Astrocyte (in vitro differentiated cells and primary cell): Measurements from ENCODE around the gene CLCN4. TPM values are rescaled to one million over a fixed set of nuclear protein-coding genes. Genes with fewer than 3 reads are reported as not detected.
A peak's percentile ranks its signal among the peaks of the same experiment; 100 is the strongest.

Experiments used
- DNase-seq: peaks from one replicate; pipeline ENCODE4 v3.0.0-alpha.2; 2010; ENCODE audit warnings: low read depth
- FAIRE-seq: peaks from 2 replicates; lab custom pipeline; 2011; peaks lifted over from hg19 to GRCh38; lab: Jason Lieb, UNC
- H2AFZ ChIP-seq: 2 replicates; pipeline ENCODE4 v1.6.0; 2012; ENCODE audit warnings: low read depth, low read length, inconsistent platforms
- H3K27ac ChIP-seq: 2 replicates; pipeline ENCODE4 v1.5.1; 2011; ENCODE audit warnings: low read depth, low read length, inconsistent platforms
- H3K27me3 ChIP-seq: 2 replicates; pipeline ENCODE4 v1.6.0; 2011; ENCODE audit warnings: low read length, inconsistent platforms; ENCODE audit not compliant: insufficient read depth
- H3K36me3 ChIP-seq: 2 replicates; pipeline ENCODE4 v1.5.1; 2011; ENCODE audit warnings: low read length, inconsistent platforms; ENCODE audit not compliant: insufficient read depth
- H3K4me1 ChIP-seq: 2 replicates; pipeline ENCODE4 v1.5.1; 2011; ENCODE audit warnings: low read length, inconsistent platforms; ENCODE audit not compliant: insufficient read depth
- H3K4me2 ChIP-seq: 2 replicates; pipeline ENCODE4 v1.6.0; 2012; ENCODE audit warnings: low read length, inconsistent platforms
- H3K4me3 ChIP-seq: 2 replicates; pipeline ENCODE4 v1.5.1; 2011; ENCODE audit warnings: low read depth, mild to moderate bottlenecking, low read length, inconsistent platforms; ENCODE audit not compliant: insufficient read depth
- H3K79me2 ChIP-seq: 2 replicates; pipeline ENCODE4 v1.6.0; 2012; ENCODE audit warnings: mild to moderate bottlenecking, low read length, inconsistent platforms; ENCODE audit not compliant: insufficient read depth
- H3K9ac ChIP-seq: 2 replicates; pipeline ENCODE4 v1.6.0; 2012; ENCODE audit warnings: mild to moderate bottlenecking, low read length, inconsistent platforms
- H3K9me3 ChIP-seq: 2 replicates; pipeline ENCODE4 v1.5.1; 2012; ENCODE audit warnings: low read depth, mild to moderate bottlenecking, low read length, inconsistent platforms; ENCODE audit not compliant: insufficient read depth
- H4K20me1 ChIP-seq: 2 replicates; pipeline ENCODE4 v1.6.0; 2012; ENCODE audit warnings: low read length, inconsistent platforms; ENCODE audit not compliant: insufficient read depth
- H3K27ac Mint-ChIP-seq: one replicate; pipeline ENCODE4 v1.8.0; 2021; ENCODE audit warnings: mild to moderate bottlenecking, mixed read lengths; ENCODE audit not compliant: unreplicated experiment
- H3K27me3 Mint-ChIP-seq: one replicate; pipeline ENCODE4 v1.8.0; 2021; ENCODE audit warnings: low read depth, mixed read lengths; ENCODE audit not compliant: unreplicated experiment
- H3K36me3 Mint-ChIP-seq: one replicate; pipeline ENCODE4 v1.8.0; 2021; ENCODE audit warnings: low read depth, mixed read lengths; ENCODE audit not compliant: unreplicated experiment
- H3K4me1 Mint-ChIP-seq: one replicate; pipeline ENCODE4 v1.8.0; 2021; ENCODE audit warnings: low read depth, mixed read lengths; ENCODE audit not compliant: unreplicated experiment
- H3K4me3 Mint-ChIP-seq: one replicate; pipeline ENCODE4 v1.8.0; 2021; ENCODE audit warnings: mild to moderate bottlenecking, moderate library complexity, mixed read lengths; ENCODE audit not compliant: unreplicated experiment
- H3K9me3 Mint-ChIP-seq: one replicate; pipeline ENCODE4 v1.8.0; 2021; ENCODE audit warnings: mild to moderate bottlenecking, mixed read lengths; ENCODE audit not compliant: unreplicated experiment
- CTCF ChIP-seq: IDR thresholded peaks from 2 replicates; pipeline ENCODE4 v1.5.1; 2011; ENCODE audit warnings: low read depth, mild to moderate bottlenecking, inconsistent platforms, low read length, moderate library complexity; ENCODE audit not compliant: insufficient read depth
- EZH2 ChIP-seq: IDR thresholded peaks from 2 replicates; pipeline ENCODE4 v1.6.1; 2012; ENCODE audit warnings: mild to moderate bottlenecking, low read length, inconsistent platforms; ENCODE audit not compliant: insufficient read depth
- total RNA-seq: library from RNA; stranded (reverse); gene quantifications from 2 replicates; pipeline ENCODE4 v1.2.1, GENCODE V29; 2021

Gene CLCN4
- total RNA-seq, 1 donor from 2014 or later = 7.2 TPM

GRCh38 chrX:10126044-10126443, 30.7 kb upstream of the CLCN4 start:
- H3K27ac ChIP-seq = no peak overlapping the region
- no peak overlapping the region for H3K9ac ChIP-seq
- peaks cover 6% of the 10 kb centered on the region for H3K36me3 Mint-ChIP-seq
- H3K79me2 ChIP-seq = no peaks in the 10 kb centered on the region
- no peaks in the 10 kb centered on the region for H4K20me1 ChIP-seq
- H3K27me3 ChIP-seq = no peaks in the 10 kb centered on the region
- no peaks in the 10 kb centered on the region for H3K9me3 Mint-ChIP-seq
- no peak overlapping the region for H2AFZ ChIP-seq
- H3K4me3 ChIP-seq = no peak overlapping the region
- no peaks in the 10 kb centered on the region for H3K9me3 ChIP-seq
- FAIRE-seq (no peak), DNase-seq (no peak)
- H3K4me3 Mint-ChIP-seq = no peak overlapping the region
- no peak overlapping the region for H3K27ac Mint-ChIP-seq
- H3K27me3 Mint-ChIP-seq = no peaks in the 10 kb centered on the region
- no peak overlapping the region for H3K4me2 ChIP-seq
- peaks cover 1% of the 10 kb centered on the region for H3K4me1 Mint-ChIP-seq
- no peaks in the 10 kb centered on the region for H3K36me3 ChIP-seq
- H3K4me1 ChIP-seq = peaks cover 6% of the 10 kb centered on the region
- no peak for TF ChIP-seq CTCF
- TF ChIP-seq EZH2 = no peak

GRCh38 chrX:10126834-10127233, 29.9 kb upstream of the CLCN4 start:
- no peak overlapping the region for H3K4me3 ChIP-seq
- DNase-seq = no peak
- no peak overlapping the region for H3K27ac ChIP-seq
- H3K9me3 ChIP-seq = no peaks in the 10 kb centered on the region
- peaks cover 6% of the 10 kb centered on the region for H3K4me1 ChIP-seq
- no peak for TF ChIP-seq CTCF
- TF ChIP-seq EZH2 = no peak
- no peak overlapping the region for H3K9ac ChIP-seq
- H2AFZ ChIP-seq = no peak overlapping the region
- Mint-ChIP-seq H3K9me3 (no peaks in the 10 kb centered on the region), H3K36me3 (peaks cover 6% of the 10 kb centered on the region), H3K4me1 (peaks cover 1% of the 10 kb centered on the region), H3K27me3 (no peaks in the 10 kb centered on the region), H3K4me3 (no peak overlapping the region), H3K27ac (no peak overlapping the region)
- no peaks in the 10 kb centered on the region for H4K20me1 ChIP-seq
- H3K4me2 ChIP-seq = no peak overlapping the region
- no peaks in the 10 kb centered on the region for H3K36me3 ChIP-seq
- FAIRE-seq = peak; percentile 13
- no peaks in the 10 kb centered on the region for H3K27me3 ChIP-seq
- H3K79me2 ChIP-seq = no peaks in the 10 kb centered on the region

- Histone ChIP-seq H3K4me1 (no peaks in the 10 kb centered on the region), H3K27ac (no peak overlapping the region), H3K27me3 (no peaks in the 10 kb centered on the region), H3K9me3 (no peaks in the 10 kb centered on the region), H2AFZ (no peak overlapping the region), H3K79me2 (no peaks in the 10 kb centered on the region), H3K4me2 (no peak overlapping the region), H3K36me3 (no peaks in the 10 kb centered on the region), H3K4me3 (no peak overlapping the region), H4K20me1 (no peaks in the 10 kb centered on the region), H3K9ac (no peak overlapping the region)
- H3K9me3 Mint-ChIP-seq = no peaks in the 10 kb centered on the region
- DNase-seq (no peak), FAIRE-seq (no peak)
- TF ChIP-seq CTCF (no peak), EZH2 (no peak)
- H3K4me3 Mint-ChIP-seq = no peak overlapping the region
- no peaks in the 10 kb centered on the region for H3K4me1 Mint-ChIP-seq
- H3K27ac Mint-ChIP-seq = no peak overlapping the region
- H3K27me3 Mint-ChIP-seq = no peaks in the 10 kb centered on the region
- H3K36me3 Mint-ChIP-seq = peaks cover 9% of the 10 kb centered on the region
These were observed 28.4 kb upstream of the CLCN4 start for GRCh38 chrX:10128386-10128785.
